ENCODE data around the gene VIT.

VIT gene

GRCh38 chr2:36708041-36708741, 11.7 kb downstream of the VIT start:
- DNase-seq (ENCODE audit: low read depth in 2 of 2, low spot score in 1 of 2): no peak

- DNase-seq (ENCODE audit: low read depth in 2 of 2, low spot score in 1 of 2): no peak
These were observed 14.5 kb downstream of the VIT start for GRCh38 chr2:36710858-36711515.

- no peak for DNase-seq (ENCODE audit: low read depth in 2 of 2, low spot score in 1 of 2)
These were observed 15.3 kb downstream of the VIT start for GRCh38 chr2:36711741-36712314.

- DNase-seq (ENCODE audit: low read depth in 2 of 2, low spot score in 1 of 2): no peak
These were observed 16.8 kb downstream of the VIT start for GRCh38 chr2:36713310-36713709.

GRCh38 chr2:36716111-36716510, 19.6 kb downstream of the VIT start:
- DNase-seq (ENCODE audit: low read depth in 2 of 2, low spot score in 1 of 2): no peak

GRCh38 chr2:36717603-36718266, 21.2 kb downstream of the VIT start:
- no peak for DNase-seq (ENCODE audit: low read depth in 2 of 2, low spot score in 1 of 2)

- no peak for DNase-seq (ENCODE audit: low read depth in 2 of 2, low spot score in 1 of 2)
These were observed 31.0 kb downstream of the VIT start for GRCh38 chr2:36727550-36727949.

- DNase-seq (ENCODE audit: low read depth in 2 of 2, low spot score in 1 of 2): no peak
These were observed 32.6 kb downstream of the VIT start for GRCh38 chr2:36729067-36729466.

GRCh38 chr2:36731941-36732672, 35.6 kb downstream of the VIT start:
- DNase-seq (ENCODE audit: low read depth in 2 of 2, low spot score in 1 of 2): no peak

- DNase-seq (ENCODE audit: low read depth in 2 of 2, low spot score in 1 of 2): no peak
These were observed 36.1 kb downstream of the VIT start for GRCh38 chr2:36732673-36733036.

GRCh38 chr2:36733215-36733614, 36.7 kb downstream of the VIT start:
- no peak for DNase-seq (ENCODE audit: low read depth in 2 of 2, low spot score in 1 of 2)

GRCh38 chr2:36734304-36734703, 37.8 kb downstream of the VIT start:
- DNase-seq (ENCODE audit: low read depth in 2 of 2, low spot score in 1 of 2): no peak

- DNase-seq (ENCODE audit: low read depth in 2 of 2, low spot score in 1 of 2): no peak
These were observed 40.7 kb downstream of the VIT start for GRCh38 chr2:36737131-36737750.

GRCh38 chr2:36740061-36740460, 43.6 kb downstream of the VIT start:
- no peak for DNase-seq (ENCODE audit: low read depth in 2 of 2, low spot score in 1 of 2)

- DNase-seq (ENCODE audit: low read depth in 2 of 2, low spot score in 1 of 2): no peak
These were observed 44.8 kb downstream of the VIT start for GRCh38 chr2:36741188-36741837.

GRCh38 chr2:36743954-36744353, 47.4 kb downstream of the VIT start:
- no peak for DNase-seq (ENCODE audit: low read depth in 2 of 2, low spot score in 1 of 2)

GRCh38 chr2:36748166-36748565, 51.7 kb downstream of the VIT start:
- DNase-seq (ENCODE audit: low read depth in 2 of 2, low spot score in 1 of 2): no peak

- DNase-seq (ENCODE audit: low read depth in 2 of 2, low spot score in 1 of 2): no peak
These were observed 53.6 kb downstream of the VIT start for GRCh38 chr2:36750101-36750500.

- no peak for DNase-seq (ENCODE audit: low read depth in 2 of 2, low spot score in 1 of 2)
These were observed 57.3 kb downstream of the VIT start for GRCh38 chr2:36753706-36754221.

- DNase-seq (ENCODE audit: low read depth in 2 of 2, low spot score in 1 of 2): no peak
These were observed 58.1 kb downstream of the VIT start for GRCh38 chr2:36754578-36754977.
